Chondrocyte (in vitro differentiated cells): ENCODE measurements around the gene CHIT1. TPM values are rescaled to one million over a fixed set of nuclear protein-coding genes. Genes with fewer than 3 reads are reported as not detected.

Experiments used
- DNase-seq: peaks from one replicate; pipeline ENCODE4 v3.0.0; 2021; ENCODE audit warnings: mixed read lengths, low spot score
- H3K27ac Mint-ChIP-seq: one replicate; pipeline ENCODE4 v1.8.0; 2021; ENCODE audit warnings: mild to moderate bottlenecking, moderate library complexity, mixed read lengths; ENCODE audit not compliant: unreplicated experiment
- H3K27me3 Mint-ChIP-seq: 2 replicates; pipeline ENCODE4 v1.8.0; 2021; ENCODE audit warnings: low read depth, mixed read lengths
- H3K36me3 Mint-ChIP-seq: 2 replicates; pipeline ENCODE4 v1.8.0; 2021; ENCODE audit warnings: low read depth, mixed read lengths
- H3K4me1 Mint-ChIP-seq: 2 replicates; pipeline ENCODE4 v1.8.0; 2021; ENCODE audit warnings: low read depth, mild to moderate bottlenecking, mixed read lengths
- H3K4me3 Mint-ChIP-seq: one replicate; pipeline ENCODE4 v1.8.0; 2021; ENCODE audit warnings: mild to moderate bottlenecking, moderate library complexity, mixed read lengths; ENCODE audit not compliant: unreplicated experiment
- H3K9me3 Mint-ChIP-seq: 2 replicates; pipeline ENCODE4 v1.8.0; 2021; ENCODE audit warnings: low read depth, mixed read lengths
- CTCF ChIP-seq: fragments of 200-600 bp; sonication (generic); IDR thresholded peaks from 2 replicates; pipeline ENCODE4 v1.5.0; 2021; ENCODE audit warnings: antibody characterized with exemption, mild to moderate bottlenecking, moderate library complexity
- total RNA-seq: library from RNA; stranded (reverse); gene quantifications from 3 replicates; pipeline ENCODE4 v1.2.1, GENCODE V29; 2021

CHIT1 gene
- total RNA-seq, 1 donor from 2014 or later: not detected

- no peak overlapping the region for H3K4me3 Mint-ChIP-seq
- TF ChIP-seq CTCF: no peak
- H3K4me1 Mint-ChIP-seq: no peaks in the 10 kb centered on the region
- no peaks in the 10 kb centered on the region for H3K9me3 Mint-ChIP-seq
- DNase-seq: no peak
- H3K36me3 Mint-ChIP-seq: no peaks in the 10 kb centered on the region
- no peak overlapping the region for H3K27ac Mint-ChIP-seq
- peaks cover 15% of the 10 kb centered on the region for H3K27me3 Mint-ChIP-seq
Observed at GRCh38 chr1:203189951-203190352, 39.5 kb downstream of the CHIT1 start.

GRCh38 chr1:203188686-203189232 lies 40.7 kb downstream of the CHIT1 start:
- Mint-ChIP-seq H3K4me3 (no peak overlapping the region), H3K27me3 (peaks cover 15% of the 10 kb centered on the region), H3K9me3 (no peaks in the 10 kb centered on the region)

GRCh38 chr1:203187689-203188264 lies 41.7 kb downstream of the CHIT1 start:
- Mint-ChIP-seq H3K9me3 (no peaks in the 10 kb centered on the region), H3K4me3 (no peak overlapping the region), H3K36me3 (no peaks in the 10 kb centered on the region), H3K27me3 (peaks cover 15% of the 10 kb centered on the region), H3K27ac (no peak overlapping the region), H3K4me1 (no peaks in the 10 kb centered on the region)
- DNase-seq: no peak
- no peak for TF ChIP-seq CTCF

More at GRCh38 chr1:203188686-203189232, 40.7 kb downstream of the CHIT1 start:
- DNase-seq: no peak
- Mint-ChIP-seq H3K4me1 (no peaks in the 10 kb centered on the region), H3K27ac (no peak overlapping the region), H3K36me3 (no peaks in the 10 kb centered on the region)
- TF ChIP-seq CTCF: no peak

- H3K4me3 Mint-ChIP-seq: no peak overlapping the region
- peaks cover 15% of the 10 kb centered on the region for H3K27me3 Mint-ChIP-seq
- no peaks in the 10 kb centered on the region for H3K4me1 Mint-ChIP-seq
- DNase-seq: no peak
- H3K9me3 Mint-ChIP-seq: no peaks in the 10 kb centered on the region
- no peak overlapping the region for H3K27ac Mint-ChIP-seq
- H3K36me3 Mint-ChIP-seq: no peaks in the 10 kb centered on the region
- no peak for TF ChIP-seq CTCF
Observed at GRCh38 chr1:203187304-203187685, 42.2 kb downstream of the CHIT1 start.

GRCh38 chr1:203186446-203187303 lies 42.8 kb downstream of the CHIT1 start, which contains the start of gene CHI3L1:
CHI3L1 (minus strand) TSS chr1:203186704; CDS start chr1:203186623, 81 bp downstream.
- Mint-ChIP-seq H3K4me1 (no peaks in the 10 kb centered on the region), H3K27me3 (peaks cover 15% of the 10 kb centered on the region), H3K4me3 (no peak within 1 kb of the TSS), H3K9me3 (no peaks in the 10 kb centered on the region), H3K36me3 (no peaks in the 10 kb centered on the region), H3K27ac (no peak within 1 kb of the TSS)
- TF ChIP-seq CTCF: no peak
- no peak for DNase-seq
